Neutrophil (primary cell): ENCODE data around the gene ALKBH4.

ENCODE experiments used
- H3K27ac ChIP-seq: fragments of 200-600 bp; sonication (generic); 2 replicates; pipeline ENCODE4 v1.5.1; 2016; ENCODE audit warnings: mild to moderate bottlenecking, moderate library complexity
- H3K27me3 ChIP-seq: fragments of 200-600 bp; sonication (generic); 2 replicates; pipeline ENCODE4 v1.6.0; 2016; ENCODE audit warnings: mild to moderate bottlenecking
- H3K36me3 ChIP-seq: fragments of 200-600 bp; sonication (generic); 2 replicates; pipeline ENCODE4 v1.5.1; 2017
- H3K4me1 ChIP-seq, 2 experiments: fragments of 200-600 bp in 1 of 2; sonication (generic) in 1 of 2; 1 replicate in 1 of 2; 2 replicates in 1 of 2; pipeline versions ENCODE4 v1.5.1 to v1.6.1; 2013 to 2016; ENCODE audit warnings: low read depth in 1 of 2, low read length in 1 of 2, mild to moderate bottlenecking in 1 of 2, moderate library complexity in 1 of 2; ENCODE audit not compliant: control insufficient read depth in 1 of 2, insufficient read depth in 1 of 2
- H3K4me3 ChIP-seq, 2 experiments: fragments of 200-600 bp in 1 of 2; sonication (generic) in 1 of 2; 1 replicate in 1 of 2; 2 replicates in 1 of 2; pipeline ENCODE4 v1.5.1; 2013 to 2016; ENCODE audit warnings: low read depth in 1 of 2, low read length in 1 of 2, mild to moderate bottlenecking in 1 of 2, moderate library complexity in 1 of 2
- H3K9me3 ChIP-seq: fragments of 200-600 bp; sonication (generic); 2 replicates; pipeline ENCODE4 v1.5.1; 2016
- TF ChIP-seq, protein P1 (sequence below): fragments of 200-600 bp; sonication (generic); IDR thresholded peaks from 2 replicates; pipeline ENCODE4 v1.5.1; 2016; ENCODE audit warnings: antibody characterized with exemption

Gene ALKBH4

GRCh38 chr7:102468478-102469350, 4.1 kb upstream of the ALKBH4 start:
- Histone ChIP-seq H3K36me3 (peaks cover 66% of the 10 kb centered on the region), H3K4me1 (peaks cover 20% of the 10 kb centered on the region in 2 experiments), H3K27me3 (no peaks in the 10 kb centered on the region), H3K4me3 (no peak overlapping the region), H3K27ac (no peak overlapping the region), H3K9me3 (no peaks in the 10 kb centered on the region)
- TF ChIP-seq, protein P1, sequence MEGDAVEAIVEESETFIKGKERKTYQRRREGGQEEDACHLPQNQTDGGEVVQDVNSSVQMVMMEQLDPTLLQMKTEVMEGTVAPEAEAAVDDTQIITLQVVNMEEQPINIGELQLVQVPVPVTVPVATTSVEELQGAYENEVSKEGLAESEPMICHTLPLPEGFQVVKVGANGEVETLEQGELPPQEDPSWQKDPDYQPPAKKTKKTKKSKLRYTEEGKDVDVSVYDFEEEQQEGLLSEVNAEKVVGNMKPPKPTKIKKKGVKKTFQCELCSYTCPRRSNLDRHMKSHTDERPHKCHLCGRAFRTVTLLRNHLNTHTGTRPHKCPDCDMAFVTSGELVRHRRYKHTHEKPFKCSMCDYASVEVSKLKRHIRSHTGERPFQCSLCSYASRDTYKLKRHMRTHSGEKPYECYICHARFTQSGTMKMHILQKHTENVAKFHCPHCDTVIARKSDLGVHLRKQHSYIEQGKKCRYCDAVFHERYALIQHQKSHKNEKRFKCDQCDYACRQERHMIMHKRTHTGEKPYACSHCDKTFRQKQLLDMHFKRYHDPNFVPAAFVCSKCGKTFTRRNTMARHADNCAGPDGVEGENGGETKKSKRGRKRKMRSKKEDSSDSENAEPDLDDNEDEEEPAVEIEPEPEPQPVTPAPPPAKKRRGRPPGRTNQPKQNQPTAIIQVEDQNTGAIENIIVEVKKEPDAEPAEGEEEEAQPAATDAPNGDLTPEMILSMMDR, result no peak

- Histone ChIP-seq H3K4me3 (no peak overlapping the region), H3K27ac (no peak overlapping the region), H3K36me3 (peaks cover 57% of the 10 kb centered on the region)
Observed at GRCh38 chr7:102467581-102468477, 3.2 kb upstream of the ALKBH4 start.

GRCh38 chr7:102466097-102466496, 1.4 kb upstream of the ALKBH4 start:
- Histone ChIP-seq H3K4me1 (peaks cover 22 to 23% of the 10 kb centered on the region in 2 experiments), H3K36me3 (peaks cover 40% of the 10 kb centered on the region), H3K27ac (no peak overlapping the region), H3K9me3 (no peaks in the 10 kb centered on the region), H3K4me3 (peak overlapping the region; percentile 82 to 99), H3K27me3 (no peaks in the 10 kb centered on the region)
- TF ChIP-seq, protein P1, result no peak

More at GRCh38 chr7:102467581-102468477, 3.2 kb upstream of the ALKBH4 start:
- Histone ChIP-seq H3K9me3 (no peaks in the 10 kb centered on the region), H3K27me3 (no peaks in the 10 kb centered on the region), H3K4me1 (peaks cover 22 to 23% of the 10 kb centered on the region in 2 experiments)
- TF ChIP-seq, protein P1, result no peak

- Histone ChIP-seq H3K36me3 (peaks cover 26% of the 10 kb centered on the region), H3K27me3 (no peaks in the 10 kb centered on the region), H3K4me1 (peaks cover 23 to 27% of the 10 kb centered on the region in 2 experiments), H3K9me3 (no peaks in the 10 kb centered on the region), H3K27ac (peak overlapping the region; percentile 74), H3K4me3 (peak overlapping the region; percentile 82 to 99)
- TF ChIP-seq, protein P1, result no peak
Observed at GRCh38 chr7:102463841-102464576, 654 bp downstream of the ALKBH4 start.

DNA sequence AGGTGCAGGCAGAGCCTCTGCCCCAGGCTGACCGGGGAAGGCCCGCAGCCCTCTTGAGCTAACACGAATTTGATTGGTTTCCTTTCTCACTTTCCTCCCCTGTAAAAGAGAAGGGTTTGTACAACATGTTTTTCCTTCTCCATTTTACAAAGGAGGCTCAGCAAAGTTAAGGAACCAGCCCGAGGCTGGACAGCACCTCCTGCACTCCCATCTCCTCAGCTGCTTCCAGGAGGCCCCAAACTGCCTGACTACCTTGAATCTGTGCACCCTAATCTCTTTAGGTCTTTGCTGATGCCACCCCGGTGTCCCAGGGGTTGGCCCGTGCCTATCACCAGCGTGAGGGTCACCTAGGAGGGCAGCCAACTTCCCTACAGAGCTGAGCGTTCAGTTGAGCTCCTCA, 4.2 kb downstream of the ALKBH4 start:
- Histone ChIP-seq H3K36me3 (peaks cover 41% of the 10 kb centered on the region), H3K27ac (peak overlapping the region; percentile 62), H3K4me3 (no peak overlapping the region), H3K4me1 (peaks cover 13 to 20% of the 10 kb centered on the region in 2 experiments), H3K27me3 (no peaks in the 10 kb centered on the region), H3K9me3 (no peaks in the 10 kb centered on the region)
- TF ChIP-seq, protein P1, result no peak
